ENCODE results near the gene PTCD2. TPM values are rescaled to one million over a fixed set of nuclear protein-coding genes. Genes with fewer than 3 reads are reported as not detected.
A peak's percentile ranks its signal among the peaks of the same experiment; 100 is the strongest.

The PTCD2 gene
- total and polyA plus RNA-seq, 2 of the 8 experiments (the other 6 are each of a cell fraction or from before 2014, with no cell fraction given), result 7.3 to 15.4 TPM

GRCh38 chr5:72366324-72366976 is 46.3 kb downstream of the PTCD2 start (continued):
- no peak for TF ChIP-seq JUND (IDR thresholded peaks at IDR 0.05; ENCODE audit: low read length)
- TF ChIP-seq TCF12 (IDR thresholded peaks at IDR 0.05; ENCODE audit: low read depth, low read length), result no peak
- TF ChIP-seq JUN (IDR thresholded peaks at IDR 0.05; ENCODE audit: low read depth, low read length), result no peak
- TF ChIP-seq TAF7 (optimal IDR thresholded peaks at IDR 0.05; ENCODE audit: borderline replicate concordance, low read depth, low read length), result no peak
- no peak for TF ChIP-seq PHF8 (conservative IDR thresholded peaks at IDR 0.05; ENCODE audit: low read depth, low read length)
- TF ChIP-seq CTCF (IDR thresholded peaks at IDR 0.05; ENCODE audit: control extremely low read depth in 1 of 3, insufficient read depth in 1 of 3, low read depth in 1 of 3, low read length in 3 of 3), result peak in 2 of 3 experiments; percentile 46 to 61; a peak in 2 of 4 replicates
- TF ChIP-seq FOSL1 (IDR thresholded peaks at IDR 0.05; ENCODE audit: insufficient read depth, low read depth, low read length), result no peak
- no peak for TF ChIP-seq TBP (IDR thresholded peaks at IDR 0.05; ENCODE audit: low read depth, low read length)

All from H1 (cell line).